ENCODE data around the gene PCSK5. TPM values are rescaled to one million over a fixed set of nuclear protein-coding genes. Genes with fewer than 3 reads are reported as not detected.
A peak's percentile ranks its signal among the peaks of the same experiment; 100 is the strongest.
"Not testable (repeated sequence)": the region's sequence is repeated elsewhere in the genome, so short reads cannot be mapped to it uniquely, and the experiment has no call there.

Gene PCSK5
- total RNA-seq, 1 donor: 3.0 TPM

- no peak for DNase-seq (ENCODE audit: low read depth in 2 of 3, low spot score in 2 of 3)
Observed at GRCh38 chr9:75962013-75962661, 71.7 kb downstream of the PCSK5 start.

DNA sequence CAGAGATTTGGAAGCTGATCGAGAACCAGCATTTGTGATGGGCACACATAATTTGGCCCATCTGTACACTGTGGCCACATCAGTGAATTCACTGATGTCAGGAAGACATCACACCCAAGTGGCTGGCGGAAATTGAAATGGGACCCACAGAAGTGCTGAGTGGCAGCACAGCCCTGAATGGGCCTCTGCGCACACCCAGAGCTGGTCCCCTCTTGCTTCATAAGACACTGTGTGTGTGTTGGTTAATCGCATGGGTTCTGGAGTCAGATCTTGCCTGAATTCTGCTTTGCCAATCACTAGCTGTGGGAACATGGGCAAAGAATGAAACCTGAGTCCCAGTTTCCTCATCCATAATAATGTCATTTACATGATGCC lies 72.2 kb downstream of the PCSK5 start:
- DNase-seq (ENCODE audit: low read depth in 2 of 3, low spot score in 2 of 3): no peak

GRCh38 chr9:75963321-75963720 lies 72.8 kb downstream of the PCSK5 start:
- not testable (repeated sequence) for DNase-seq (ENCODE audit: low read depth in 2 of 3, low spot score in 2 of 3)

DNA sequence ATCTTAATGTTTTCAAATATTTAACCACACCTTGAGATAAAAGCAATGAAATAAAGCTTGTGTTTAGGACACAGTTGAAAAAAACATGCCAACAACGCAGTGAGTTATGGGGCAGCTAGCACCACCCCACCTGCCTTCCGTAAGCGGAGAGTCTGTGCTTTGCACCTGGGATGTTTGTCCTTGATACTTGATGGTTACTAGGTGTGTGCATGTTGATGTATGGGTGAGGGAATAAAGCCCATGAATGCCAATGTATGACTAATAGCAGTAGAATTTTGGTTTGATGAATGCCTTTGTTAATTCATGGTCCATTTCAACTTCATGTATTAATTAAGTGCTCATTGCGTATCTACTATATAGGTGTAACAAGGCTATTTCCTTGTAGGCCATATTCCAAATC lies 74.0 kb downstream of the PCSK5 start:
- DNase-seq (ENCODE audit: low read depth in 2 of 3, low spot score in 2 of 3): no peak

DNA sequence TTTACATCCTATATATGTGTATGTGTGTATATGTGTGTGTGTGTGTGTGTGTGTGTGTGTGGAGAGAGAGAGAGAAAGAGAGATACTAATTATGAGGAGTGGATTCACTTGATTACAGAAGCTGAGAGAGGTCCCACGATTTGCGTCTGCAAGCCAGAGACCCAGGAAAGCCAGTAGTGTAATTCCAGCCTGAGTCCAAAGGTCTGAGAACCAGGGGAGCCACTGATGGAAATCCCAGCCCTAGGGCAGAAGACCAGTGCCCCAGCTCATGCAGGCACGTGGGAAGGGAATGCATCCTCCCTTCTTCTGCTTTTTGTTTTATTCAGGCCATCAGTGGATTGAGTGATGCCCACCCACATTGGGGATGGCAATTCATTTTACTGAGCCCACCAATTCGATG lies 74.8 kb downstream of the PCSK5 start:
- no peak for DNase-seq (ENCODE audit: low read depth in 2 of 3, low spot score in 2 of 3)

- DNase-seq (ENCODE audit: low read depth in 2 of 3, low spot score in 2 of 3): no peak
Observed at GRCh38 chr9:75967556-75967955, 77.1 kb downstream of the PCSK5 start.

DNA sequence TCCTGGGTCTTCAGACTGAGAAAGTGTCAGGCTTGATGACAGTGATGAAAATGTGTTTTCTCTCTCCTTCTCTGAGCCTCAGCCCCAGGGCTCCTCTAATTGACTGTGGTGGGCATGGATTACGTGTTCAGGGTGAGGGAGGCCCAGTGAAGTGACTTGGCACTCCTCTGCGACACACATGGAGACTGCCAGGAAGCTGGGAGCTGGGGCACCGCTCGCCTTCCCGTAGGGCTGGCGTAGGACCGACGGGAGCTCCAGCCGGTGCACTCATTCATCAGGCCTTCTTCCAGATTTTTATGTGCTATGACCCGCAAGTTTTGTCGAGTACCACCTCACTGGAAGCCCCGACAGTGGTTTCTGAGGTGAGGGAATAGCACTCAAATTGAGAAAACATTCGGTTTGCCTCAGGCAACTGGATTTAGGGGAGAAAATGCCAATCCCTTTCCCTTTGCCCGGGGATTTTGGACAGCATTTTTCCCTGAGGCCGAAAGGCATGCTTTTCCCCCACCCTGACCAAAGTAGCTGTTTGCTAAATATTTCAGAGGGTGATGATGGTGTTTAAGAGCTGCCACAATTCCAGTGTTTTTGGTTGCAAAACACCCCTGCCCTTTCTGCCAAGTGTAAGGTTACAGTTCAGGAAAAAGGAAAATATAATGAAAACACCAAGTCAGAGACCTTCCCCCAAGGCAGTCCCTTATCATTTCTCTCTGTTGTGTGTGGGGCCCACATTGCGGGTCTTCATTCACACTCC lies 83.7 kb downstream of the PCSK5 start:
- DNase-seq (ENCODE audit: low read depth in 2 of 3, low spot score in 2 of 3): no peak

- DNase-seq (ENCODE audit: low read depth in 2 of 3, low spot score in 2 of 3): no peak
Observed at GRCh38 chr9:75975071-75975470, 84.6 kb downstream of the PCSK5 start.

GRCh38 chr9:75976549-75976948 lies 86.1 kb downstream of the PCSK5 start:
- DNase-seq (ENCODE audit: low read depth in 2 of 3, low spot score in 2 of 3): no peak

DNA sequence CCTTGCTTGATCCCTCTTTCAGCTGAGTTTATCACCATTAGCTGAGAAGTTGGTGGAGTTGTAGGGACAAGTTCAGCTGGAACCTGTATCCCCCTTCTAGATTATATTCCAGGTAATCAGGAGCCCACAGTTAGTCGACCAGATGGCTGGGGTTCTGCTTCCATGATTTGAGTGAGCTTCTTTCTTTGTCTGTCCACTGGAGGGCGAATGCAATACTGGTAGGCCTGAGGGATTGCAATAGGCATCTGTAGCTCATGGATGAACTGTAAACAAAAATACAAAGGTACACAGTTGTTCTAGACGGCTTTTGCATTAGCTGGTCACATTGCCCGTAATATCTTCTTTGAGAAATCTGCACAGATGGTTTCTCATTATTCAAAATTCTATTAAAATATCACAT lies 88.9 kb downstream of the PCSK5 start:
- DNase-seq (ENCODE audit: low read depth in 2 of 3, low spot score in 2 of 3): peak in 2 of 3 donors; percentile 14 to 36

DNA sequence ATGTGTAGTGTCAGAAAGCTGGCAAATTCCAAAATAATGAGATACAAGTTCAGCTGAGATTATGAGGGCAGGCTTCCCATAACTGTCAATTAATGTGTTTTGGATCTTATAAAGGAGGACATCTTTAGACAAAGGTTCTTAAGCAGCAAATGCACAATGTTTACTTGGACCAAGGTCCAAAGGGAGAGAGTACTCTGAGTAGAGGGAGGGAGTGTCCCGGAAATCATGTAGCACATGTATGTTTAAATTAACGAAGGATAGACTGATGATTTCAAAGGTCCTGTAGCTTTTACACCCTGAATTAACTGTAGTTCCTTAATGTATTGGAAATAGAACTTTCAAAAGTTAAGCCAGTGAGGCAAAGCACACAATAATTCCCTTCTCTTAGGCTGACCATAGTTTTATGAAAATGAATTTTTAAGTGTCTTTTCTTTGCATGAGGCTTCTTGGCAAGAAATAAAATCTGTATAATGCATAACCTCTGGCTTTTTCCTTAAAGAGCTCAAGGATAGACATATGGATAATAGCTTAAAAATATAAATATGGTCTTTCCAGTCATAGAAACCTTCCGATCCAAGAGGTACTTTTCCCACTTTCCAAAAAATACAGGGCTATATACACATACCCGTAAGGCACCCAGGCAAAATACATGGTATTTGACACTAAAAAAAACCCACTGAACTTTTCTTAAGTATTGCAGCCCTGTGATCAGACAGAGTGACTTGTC lies 93.0 kb downstream of the PCSK5 start:
- no peak for DNase-seq (ENCODE audit: low read depth in 2 of 3, low spot score in 2 of 3)

DNA sequence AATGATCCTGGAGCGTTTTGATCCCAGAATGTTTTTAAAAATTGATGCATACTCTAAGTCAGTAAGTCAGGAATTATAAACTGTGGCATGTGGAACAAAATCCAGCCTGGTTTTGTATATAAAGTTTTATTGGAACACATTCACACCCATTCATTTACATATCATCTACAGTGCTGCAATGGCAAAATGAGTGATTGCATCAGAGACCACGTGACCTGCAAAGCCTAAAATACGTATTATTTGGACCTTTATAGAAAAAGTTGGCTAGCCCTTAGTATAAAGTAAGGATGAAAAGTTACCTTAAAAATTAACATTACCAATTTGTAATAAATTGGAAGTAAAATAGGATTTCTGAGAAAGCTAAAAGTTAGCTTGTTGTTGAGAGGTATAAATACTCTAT lies 95.0 kb downstream of the PCSK5 start:
- DNase-seq (ENCODE audit: low read depth in 2 of 3, low spot score in 2 of 3): no peak

DNA sequence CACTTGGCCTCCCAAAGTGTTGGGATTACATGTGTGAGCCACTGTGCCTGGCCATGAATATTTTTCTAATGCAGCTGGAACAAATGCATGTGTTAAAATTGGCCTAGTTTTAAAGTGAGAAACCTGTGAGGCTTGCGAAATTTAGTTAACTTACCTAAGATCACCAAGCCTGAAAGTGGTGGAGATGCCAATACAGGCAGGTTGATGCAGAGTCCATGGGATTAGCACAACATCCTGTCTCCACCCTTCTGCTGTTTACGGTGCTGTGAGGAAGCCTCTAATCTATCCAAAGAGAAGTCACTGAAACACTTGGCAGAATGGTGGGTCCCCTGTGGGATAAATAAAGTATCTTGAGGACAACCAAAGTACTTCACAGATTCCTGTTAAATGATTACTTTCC lies 98.2 kb downstream of the PCSK5 start:
- no peak for DNase-seq (ENCODE audit: low read depth in 2 of 3, low spot score in 2 of 3)

- DNase-seq (ENCODE audit: low read depth in 2 of 3, low spot score in 2 of 3): no peak
Observed at GRCh38 chr9:75990156-75990555, 99.7 kb downstream of the PCSK5 start.

DNA sequence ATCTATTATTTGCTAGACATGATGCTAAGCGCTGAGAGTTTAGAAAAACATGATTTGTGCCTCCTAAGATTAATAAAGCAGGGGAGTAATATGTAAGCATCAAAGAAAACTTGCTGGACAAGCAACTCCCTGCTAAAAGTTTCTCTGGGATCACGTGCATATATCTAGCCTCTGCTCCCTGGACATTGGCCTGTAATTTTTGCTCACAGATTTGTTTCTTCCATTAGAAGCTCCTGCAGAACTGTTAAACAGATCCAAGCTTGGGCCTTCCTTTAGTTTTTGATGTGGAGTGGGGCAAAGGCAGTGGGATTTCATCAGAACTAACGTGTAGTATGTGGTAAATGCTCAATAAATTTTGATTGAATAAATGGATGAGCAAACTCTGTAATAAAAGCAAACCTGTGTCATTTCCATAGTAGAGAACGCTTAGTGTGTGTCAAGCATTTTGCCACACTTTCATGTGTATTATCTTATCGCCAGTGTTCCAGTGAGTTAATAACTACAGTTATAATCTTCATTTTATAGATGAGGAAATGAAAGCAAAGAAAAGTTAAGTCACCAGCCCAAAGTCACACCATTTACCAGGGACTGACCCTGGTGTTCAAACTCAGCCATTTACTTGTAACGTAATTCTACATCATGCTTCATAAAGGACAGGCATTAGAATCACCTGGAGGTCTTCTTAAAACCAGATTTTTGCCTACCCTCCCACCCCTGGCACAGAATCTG lies 100.3 kb downstream of the PCSK5 start:
- no peak for DNase-seq (ENCODE audit: low read depth in 2 of 3, low spot score in 2 of 3)

DNA sequence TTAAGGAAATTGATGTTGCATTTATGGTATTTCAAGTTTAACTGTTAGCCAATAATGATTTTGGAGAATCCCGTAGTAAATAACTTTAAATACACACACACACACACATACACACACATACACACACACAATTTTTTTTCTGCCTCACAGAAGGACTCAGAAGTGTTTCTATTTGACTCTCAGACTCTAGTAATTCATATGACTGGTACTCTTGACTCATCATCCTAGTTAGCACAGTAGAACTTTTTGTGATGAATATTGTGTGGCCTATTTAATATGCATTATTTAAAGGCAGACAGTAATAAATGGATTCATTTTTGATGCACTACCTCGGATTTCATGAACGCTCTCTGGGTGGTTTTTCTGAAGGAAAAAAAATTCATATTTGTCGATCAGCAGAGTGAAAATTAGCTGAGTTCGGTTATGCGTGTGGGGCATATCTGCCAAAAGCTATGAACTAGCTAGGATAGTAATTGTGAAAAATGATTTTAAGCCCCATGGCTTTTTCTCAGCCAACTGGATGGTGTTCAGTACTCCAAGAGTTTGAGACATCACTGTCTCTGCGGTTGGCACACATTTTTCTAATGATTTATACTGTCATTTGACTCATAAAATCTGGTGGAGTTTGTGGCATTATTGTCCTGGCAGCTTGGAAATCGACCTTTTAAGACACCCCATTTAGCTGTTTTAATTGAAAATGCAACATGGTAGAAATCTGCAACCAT lies 102.2 kb downstream of the PCSK5 start:
- DNase-seq (ENCODE audit: low read depth in 2 of 3, low spot score in 2 of 3): no peak

DNA sequence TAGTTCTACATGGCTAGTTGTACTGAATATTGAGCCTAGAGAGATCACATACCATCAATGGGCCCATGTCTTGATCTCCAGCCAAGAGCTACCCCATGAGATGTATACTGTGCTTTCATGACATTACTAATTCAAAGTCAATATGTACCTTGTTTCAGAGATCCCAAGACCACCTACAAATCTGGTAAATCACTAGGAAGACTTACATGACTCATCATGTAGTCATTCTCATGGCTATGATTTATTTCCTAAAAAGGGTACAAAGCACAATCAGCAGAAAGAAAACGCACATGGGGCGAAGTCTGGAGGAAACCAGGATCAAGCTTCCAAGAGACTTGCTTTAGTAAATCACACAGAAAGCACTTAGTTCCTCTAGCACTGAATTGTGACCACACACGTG lies 103.0 kb downstream of the PCSK5 start:
- DNase-seq (ENCODE audit: low read depth in 2 of 3, low spot score in 2 of 3): no peak

DNA sequence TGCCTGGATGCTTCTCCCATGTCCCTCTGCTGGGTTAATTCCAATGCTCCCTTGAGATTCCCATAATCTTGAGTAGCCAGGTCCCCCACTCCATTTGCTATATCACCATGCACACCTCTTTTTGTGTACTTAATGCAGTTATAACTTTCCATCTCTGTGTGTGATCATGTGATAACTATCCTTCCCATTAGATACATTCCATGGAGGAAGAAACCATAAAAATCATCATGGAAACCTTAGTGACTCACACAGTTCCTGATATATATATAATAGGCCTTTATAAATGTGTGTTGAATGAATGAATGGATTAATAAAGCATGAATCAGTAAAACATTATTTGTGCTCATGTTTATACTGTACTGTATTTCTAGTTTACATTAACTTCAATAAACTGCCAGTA lies 104.6 kb downstream of the PCSK5 start:
- no peak for DNase-seq (ENCODE audit: low read depth in 2 of 3, low spot score in 2 of 3)

- no peak for DNase-seq (ENCODE audit: low read depth in 2 of 3, low spot score in 2 of 3)
Observed at GRCh38 chr9:75996726-75997125, 106.3 kb downstream of the PCSK5 start.

DNA sequence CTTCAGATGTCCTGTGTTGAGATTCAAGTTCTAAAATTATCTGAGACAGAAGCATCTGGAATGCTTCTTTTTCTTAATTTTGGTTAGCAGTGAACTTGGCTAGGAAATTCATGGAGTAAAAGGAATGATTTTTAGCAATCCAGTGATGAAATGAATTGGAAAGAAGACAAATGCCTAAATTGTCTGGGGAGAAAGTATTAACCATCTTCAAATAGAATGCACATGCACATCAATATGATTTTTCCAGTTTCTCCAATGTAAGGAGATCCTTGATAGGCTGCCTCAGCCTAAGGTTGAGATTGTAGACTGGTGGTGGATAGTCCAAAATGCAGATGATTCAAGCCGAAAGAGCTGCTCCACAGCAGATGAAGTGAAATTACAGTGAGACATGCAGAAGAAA lies 106.7 kb downstream of the PCSK5 start:
- no peak for DNase-seq (ENCODE audit: low read depth in 2 of 3, low spot score in 2 of 3)

Data from hematopoietic multipotent progenitor cell (in vitro differentiated cells).